ENCODE results near the gene LRRC23.
A peak's percentile ranks its signal among the peaks of the same experiment; 100 is the strongest.

LRRC23 gene

DNA sequence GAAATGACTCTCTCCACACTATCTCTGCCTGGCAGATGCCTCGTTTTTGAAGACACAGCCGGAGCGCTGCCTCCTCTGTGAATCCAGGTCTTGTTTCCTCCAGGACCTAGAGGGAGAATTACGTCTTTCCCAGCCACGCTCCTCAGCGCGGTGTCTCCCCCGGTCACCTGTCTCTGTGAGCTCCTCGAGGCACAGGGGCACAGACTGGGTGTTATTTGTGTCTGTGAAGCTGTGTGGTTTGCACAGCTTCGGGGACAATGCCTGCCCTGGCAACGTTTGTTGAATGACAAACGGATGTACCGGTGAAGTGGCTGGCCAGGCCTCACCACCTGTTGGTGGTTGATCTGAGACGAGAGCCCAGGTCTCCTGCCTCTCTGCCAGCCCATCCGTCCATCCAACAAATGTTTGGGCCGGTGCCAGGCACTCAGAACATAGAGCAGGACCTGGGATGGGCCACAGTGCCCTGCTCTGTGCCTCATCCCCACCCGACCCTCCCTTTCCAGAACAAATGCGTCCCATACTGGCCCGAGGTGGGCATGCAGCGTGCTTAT is 52.6 kb downstream of the LRRC23 start:
- no peak for DNase-seq (ENCODE audit: low read depth)

DNA sequence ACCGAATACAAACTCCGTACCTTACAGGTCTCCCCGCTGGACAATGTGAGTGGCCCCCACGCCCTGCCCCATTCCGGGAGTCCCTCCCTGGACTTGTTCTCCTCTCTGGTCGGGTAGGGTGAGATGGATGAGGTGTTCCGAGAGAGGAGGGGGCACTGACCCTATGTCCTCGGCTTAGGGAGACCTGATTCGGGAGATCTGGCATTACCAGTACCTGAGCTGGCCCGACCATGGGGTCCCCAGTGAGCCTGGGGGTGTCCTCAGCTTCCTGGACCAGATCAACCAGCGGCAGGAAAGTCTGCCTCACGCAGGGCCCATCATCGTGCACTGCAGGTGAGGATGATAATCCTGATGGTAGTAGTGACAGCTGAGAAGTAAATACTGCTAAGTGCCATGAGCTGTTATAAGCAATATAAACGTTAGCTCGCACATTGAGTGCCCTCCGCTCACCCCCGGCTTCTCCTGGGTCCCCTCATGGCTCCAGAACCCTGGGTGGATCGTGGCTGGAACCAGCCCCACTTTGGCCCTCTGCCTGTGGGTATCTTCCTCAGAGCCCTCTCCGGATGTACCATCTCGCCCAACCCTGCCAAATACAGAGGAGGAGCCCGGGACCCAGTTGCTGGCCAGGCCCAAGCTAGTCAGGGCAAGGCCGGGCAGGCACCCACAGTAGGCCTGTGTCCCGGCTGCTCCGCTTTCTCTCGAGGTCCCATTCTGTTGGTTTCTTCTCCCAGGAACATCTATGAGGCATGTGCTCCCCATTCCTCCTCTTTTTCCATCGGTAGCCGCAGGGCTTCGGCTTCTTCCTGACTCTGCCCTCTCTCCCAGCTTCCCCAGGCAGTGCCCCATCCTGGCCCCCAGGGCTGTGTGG is 53.4 kb downstream of the LRRC23 start:
- no peak for DNase-seq (ENCODE audit: low read depth)

DNA sequence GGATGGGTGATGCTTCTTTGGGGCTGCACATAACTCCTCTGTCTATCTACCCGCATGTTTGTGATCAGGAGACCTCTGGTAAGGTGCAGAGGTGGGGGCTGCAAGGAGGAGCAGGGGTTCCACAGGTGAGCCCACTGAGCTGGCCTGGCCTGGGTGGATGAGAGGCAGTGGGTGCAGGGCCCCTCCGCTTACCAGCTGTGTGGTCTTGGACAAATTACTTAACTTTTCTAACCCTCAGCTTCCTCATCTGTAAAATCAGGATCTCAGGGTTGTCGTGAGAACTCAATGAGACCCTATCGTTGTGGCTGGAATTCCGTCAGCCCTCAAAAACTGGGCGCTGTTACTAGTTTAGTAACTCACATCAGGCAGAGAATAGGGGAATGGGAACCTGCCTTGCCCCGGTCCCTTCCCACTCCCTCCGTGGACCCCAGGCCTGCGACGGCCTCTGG is 54.0 kb downstream of the LRRC23 start:
- no peak for DNase-seq (ENCODE audit: low read depth)

DNA sequence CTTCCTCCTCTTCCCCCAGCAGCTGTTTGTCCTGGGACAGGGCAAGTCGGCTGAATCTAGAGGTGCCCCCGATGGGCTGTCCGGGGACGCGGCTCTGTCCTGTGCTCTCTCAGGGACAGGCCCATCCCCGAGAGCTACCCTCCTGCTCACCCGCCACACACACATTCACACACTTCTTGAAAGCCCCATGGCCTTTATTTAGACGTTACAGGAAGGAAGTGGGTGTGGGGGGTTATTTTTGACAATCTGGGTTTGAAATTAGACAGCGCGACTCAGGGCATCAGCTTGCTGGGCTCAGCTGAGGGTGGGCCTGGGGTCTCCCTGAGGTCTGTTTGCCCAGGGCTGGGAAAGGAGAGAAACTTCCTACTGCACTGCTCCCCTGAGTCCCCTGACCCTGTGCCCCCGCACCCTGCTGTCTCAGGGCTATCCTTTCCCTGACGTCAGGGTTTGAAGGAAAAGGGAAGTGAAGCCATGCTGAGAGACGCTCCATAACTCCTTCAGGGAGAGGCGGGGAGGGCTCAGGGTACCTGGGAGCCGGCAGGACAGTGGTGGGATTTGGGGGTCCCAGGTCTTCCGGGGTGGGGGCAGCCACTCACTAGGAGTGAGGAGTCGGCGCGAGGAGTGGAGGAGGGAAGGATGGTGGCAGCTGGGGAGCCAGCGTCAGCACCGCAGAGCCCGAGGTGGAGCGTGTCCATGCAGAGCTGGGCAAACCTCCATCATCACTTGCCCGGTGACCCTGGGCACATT is 54.6 kb downstream of the LRRC23 start:
- peak; percentile 58 for DNase-seq (ENCODE audit: low read depth)

DNA sequence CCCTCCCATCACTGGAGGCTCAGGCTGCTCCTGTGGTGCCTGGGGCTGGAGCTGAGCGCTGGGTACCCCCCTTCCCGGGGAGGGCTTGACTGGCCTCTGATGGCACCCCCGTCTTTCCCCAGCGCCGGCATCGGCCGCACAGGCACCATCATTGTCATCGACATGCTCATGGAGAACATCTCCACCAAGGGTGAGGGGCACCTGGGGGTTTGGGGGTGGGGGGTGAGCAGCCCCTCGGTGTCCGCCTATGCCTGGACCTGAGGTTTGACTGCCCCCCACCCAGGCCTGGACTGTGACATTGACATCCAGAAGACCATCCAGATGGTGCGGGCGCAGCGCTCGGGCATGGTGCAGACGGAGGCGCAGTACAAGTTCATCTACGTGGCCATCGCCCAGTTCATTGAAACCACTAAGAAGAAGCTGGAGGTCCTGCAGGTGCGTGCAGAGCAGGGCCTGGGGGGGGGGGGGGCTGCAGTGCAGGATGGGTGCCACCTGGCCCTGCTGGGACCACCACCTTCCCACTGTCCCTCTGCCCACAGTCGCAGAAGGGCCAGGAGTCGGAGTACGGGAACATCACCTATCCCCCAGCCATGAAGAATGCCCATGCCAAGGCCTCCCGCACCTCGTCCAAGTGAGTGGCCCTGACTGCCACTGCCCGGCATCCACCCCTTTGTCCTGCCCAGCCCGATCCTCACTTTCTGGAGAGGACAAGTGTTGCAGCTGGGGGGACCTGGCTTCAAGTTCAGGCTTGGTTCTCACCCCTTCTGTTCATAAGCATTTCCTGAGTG is 55.4 kb downstream of the LRRC23 start:
- DNase-seq (ENCODE audit: low read depth) = no peak

DNA sequence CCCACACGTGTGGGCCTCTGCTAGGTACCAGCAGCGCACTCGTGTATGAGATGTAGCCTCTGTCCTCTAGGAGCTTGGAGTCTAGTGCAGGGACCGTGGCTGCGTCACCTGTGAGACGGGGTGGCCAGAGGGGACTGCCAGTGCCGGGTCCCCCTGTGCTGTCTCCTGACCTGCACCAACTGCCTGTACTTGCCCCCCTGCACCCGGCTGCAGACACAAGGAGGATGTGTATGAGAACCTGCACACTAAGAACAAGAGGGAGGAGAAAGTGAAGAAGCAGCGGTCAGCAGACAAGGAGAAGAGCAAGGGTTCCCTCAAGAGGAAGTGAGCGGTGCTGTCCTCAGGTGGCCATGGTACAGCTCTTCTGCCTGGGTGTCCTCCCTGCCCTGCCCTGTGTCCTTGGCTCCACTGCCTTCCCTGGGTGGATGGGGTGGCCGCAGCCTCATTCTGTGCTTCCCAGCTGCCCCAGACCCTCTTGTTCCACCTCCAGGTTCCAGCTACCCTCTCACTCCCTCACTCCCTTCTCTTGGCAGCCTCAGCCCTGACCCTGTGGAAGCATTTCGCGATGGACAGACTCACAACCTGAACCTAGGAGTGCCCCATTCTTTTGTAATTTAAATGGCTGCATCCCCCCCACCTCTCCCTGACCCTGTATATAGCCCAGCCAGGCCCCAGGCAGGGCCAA is 56.1 kb downstream of the LRRC23 start:
- DNase-seq (ENCODE audit: low read depth) = no peak

DNA sequence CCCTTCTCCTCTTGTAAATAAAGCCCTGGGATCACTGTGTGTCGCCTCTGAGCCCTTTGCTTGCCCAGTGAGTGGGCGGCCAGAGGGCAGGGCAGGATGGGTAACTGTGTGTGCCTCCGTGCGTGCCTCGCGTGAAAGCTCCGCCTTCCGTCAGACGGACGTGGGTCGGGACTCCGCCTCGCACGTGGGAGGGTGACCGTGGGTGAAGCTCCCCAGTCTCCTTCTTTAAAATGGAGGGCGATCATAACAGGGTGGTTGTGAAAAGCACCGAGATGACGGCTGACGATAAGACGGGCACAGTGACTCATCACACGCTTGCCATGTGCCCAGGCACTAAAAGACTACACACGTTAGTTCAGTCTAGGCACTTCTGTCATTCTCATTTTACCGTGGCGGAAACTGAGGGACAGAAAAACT is 56.7 kb downstream of the LRRC23 start:
- peak; percentile 84 for DNase-seq (ENCODE audit: low read depth)

DNA sequence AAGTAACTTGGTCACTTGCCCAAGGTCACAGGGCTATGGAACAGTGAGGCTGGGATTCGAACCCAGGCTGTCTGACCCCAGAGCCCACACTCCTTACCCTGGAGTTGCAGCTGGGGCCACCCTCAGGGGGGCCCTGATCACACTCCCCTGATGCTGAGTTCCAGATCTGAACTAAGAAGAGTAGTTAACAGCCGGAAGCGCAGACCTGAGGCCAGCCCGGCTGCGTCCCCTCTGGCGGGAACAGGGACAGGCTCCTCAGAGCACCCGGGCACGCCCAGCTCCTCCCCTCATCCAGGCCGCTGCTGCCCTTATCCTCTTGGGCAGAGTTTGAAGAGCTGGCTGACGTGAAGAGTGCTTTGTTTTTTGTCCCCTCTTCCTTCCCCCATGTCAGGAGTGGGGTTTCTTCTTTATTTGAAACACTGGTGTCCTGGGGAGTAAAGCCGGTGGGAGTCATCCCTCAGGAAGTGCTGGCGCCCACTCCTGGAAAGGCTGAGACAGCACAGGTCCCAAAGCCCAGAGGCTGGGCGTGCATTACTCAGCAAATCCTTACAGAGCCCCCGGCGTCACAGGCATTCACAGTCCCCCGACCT is 57.2 kb downstream of the LRRC23 start:
- DNase-seq (ENCODE audit: low read depth) = no peak

DNA sequence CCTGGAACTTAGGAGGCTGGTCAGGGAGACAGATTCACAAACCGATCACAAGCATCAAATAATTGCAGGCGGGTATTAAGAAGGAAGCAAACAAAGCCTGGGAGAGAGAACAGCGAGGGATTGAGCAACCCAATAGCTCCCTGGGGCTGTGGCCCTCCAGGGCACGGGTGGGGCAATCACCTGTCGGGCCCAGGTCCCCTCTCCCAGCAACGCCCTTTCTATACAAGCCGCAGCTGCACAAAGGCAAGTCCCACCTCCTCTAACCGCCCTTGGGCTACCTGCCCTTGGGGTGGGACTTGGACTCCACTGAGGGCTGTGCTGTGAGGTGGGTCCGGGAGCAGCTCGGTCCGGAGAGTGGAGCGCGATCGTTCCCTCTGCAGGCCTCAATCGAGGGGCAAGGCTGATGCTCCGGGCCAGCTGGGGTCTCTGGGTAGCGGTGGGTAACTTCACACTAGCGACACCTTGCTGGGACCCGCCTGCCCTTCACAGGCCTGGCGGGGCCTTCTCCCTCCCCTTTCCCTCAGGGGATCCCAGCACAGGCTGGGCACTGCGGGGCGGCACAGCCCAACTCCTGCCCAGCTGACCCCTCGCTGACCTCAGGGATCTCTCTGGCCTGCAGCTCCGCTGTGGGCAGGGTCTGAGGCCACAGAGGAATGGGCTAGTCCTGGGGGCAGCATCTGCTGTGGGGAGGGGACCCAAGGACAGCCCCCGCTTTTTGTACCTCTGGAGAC is 57.8 kb downstream of the LRRC23 start:
- no peak for DNase-seq (ENCODE audit: low read depth)

DNA sequence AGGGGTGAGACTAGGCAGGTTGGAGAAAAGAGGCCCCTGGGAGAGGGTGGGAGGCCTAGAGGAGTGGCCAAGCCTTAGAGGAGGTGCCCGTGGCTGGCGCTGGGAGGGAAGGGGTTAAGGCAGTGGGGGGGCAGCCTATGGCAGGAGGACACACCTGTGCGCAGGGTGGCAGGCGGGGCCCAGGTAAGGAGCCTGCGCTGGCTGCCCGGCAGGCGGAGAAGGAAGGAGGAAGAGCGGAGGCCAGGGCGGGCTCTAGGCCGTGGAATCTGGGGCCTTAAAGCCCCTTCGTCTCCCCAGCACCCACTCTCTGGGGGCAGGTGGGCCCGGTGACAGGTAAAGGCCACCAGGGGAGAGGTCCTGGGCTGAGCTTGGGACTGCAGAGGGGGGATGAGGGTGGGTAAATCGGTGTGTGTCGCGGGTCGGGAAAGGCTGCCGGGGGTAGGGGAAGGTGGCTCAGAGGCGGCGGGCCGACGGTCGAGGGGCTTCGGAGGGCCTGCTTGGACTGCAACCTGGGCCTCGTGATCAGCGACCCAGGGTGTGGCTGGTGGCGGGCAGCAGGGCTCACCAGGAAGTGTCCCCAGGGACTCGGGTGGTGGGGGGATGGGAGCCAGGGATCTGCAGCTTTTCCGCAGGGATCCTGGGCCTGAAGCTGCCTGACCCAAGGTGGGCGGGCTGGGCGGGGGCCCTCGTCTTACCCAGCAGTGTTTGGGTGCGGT is 58.6 kb downstream of the LRRC23 start:
- DNase-seq (ENCODE audit: low read depth) = no peak

Data from activated T-helper 1 cell treated with Interleukin-2 at 50 U/mL for 16 hours (primary cell).